Measurements from ENCODE around the gene GSDME. TPM values are rescaled to one million over a fixed set of nuclear protein-coding genes. Genes with fewer than 3 reads are reported as not detected.
"Not testable (repeated sequence)": the region's sequence is repeated elsewhere in the genome, so short reads cannot be mapped to it uniquely, and the experiment has no call there.

The GSDME gene
- total RNA-seq, 6 donors from 2014 or later, result 3.8 to 41.9 (median 7.5) TPM

- DNase-seq (no peak), ATAC-seq (ENCODE audit: low FRiP score in 2 of 2) (no peak)
- H3K4me3 ChIP-seq, result no peak overlapping the region
- H3K27me3 ChIP-seq, result no peaks in the 10 kb centered on the region
- peaks cover 6 to 25% (median 12%) of the 10 kb centered on the region in 4 donors for H3K36me3 ChIP-seq
- no peaks in the 10 kb centered on the region for H3K4me1 ChIP-seq
- H3K9me3 ChIP-seq, result no peaks in the 10 kb centered on the region
- WGBS, 2 donors, result 89 to 91% methylated on average over 3 of the region's 3 CpGs
- H3K27ac ChIP-seq, result no peak overlapping the region
- TF ChIP-seq POLR2A (IDR thresholded peaks at IDR 0.05) (no peak), POLR2AphosphoS5 (IDR thresholded peaks at IDR 0.05) (no peak), EP300 (IDR thresholded peaks at IDR 0.05) (no peak), CTCF (IDR thresholded peaks at IDR 0.05) (no peak)
Observed at GRCh38 chr7:24799506-24799905, 42.2 kb upstream of the GSDME start.

GRCh38 chr7:24798261-24798660, 41.0 kb upstream of the GSDME start:
- Histone ChIP-seq H3K9me3 (no peaks in the 10 kb centered on the region), H3K4me1 (no peaks in the 10 kb centered on the region), H3K27ac (no peak overlapping the region), H3K4me3 (no peak overlapping the region), H3K36me3 (peaks cover 0 to 14% (median 4%) of the 10 kb centered on the region in 4 donors), H3K27me3 (no peaks in the 10 kb centered on the region)
- no peak for ATAC-seq (ENCODE audit: low FRiP score in 2 of 2)
- DNase-seq, result no peak
- 81 to 88% methylated on average over 4 of the region's 4 CpGs for WGBS, 2 donors
- TF ChIP-seq EP300 (IDR thresholded peaks at IDR 0.05), result no peak
- no peak for TF ChIP-seq CTCF (IDR thresholded peaks at IDR 0.05)
- TF ChIP-seq POLR2AphosphoS5 (IDR thresholded peaks at IDR 0.05), result no peak
- no peak for TF ChIP-seq POLR2A (IDR thresholded peaks at IDR 0.05)

DNA sequence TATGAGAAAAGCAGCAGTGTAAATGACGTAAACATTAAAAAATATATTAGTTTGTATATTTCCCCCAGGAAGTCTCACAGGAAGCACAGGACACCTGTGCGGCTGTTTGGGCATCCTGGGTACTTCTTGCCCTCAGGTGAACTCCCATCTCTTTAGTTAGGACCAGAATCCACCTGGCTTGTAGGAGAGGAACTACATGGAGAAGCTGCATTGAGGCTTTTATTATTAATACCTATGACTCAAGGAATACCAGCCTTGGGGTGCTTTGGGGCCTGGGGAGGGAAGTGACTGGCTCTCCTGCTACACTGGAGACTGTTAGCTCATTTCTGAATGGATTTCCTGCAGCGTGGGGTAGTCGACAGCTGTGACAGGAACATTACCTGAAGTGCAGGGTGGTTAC, 40.0 kb upstream of the GSDME start:
- H3K27me3 ChIP-seq, result no peaks in the 10 kb centered on the region
- no peaks in the 10 kb centered on the region for H3K9me3 ChIP-seq
- 88 to 94% methylated on average over 4 of the region's 4 CpGs for WGBS, 2 donors
- no peak overlapping the region for H3K27ac ChIP-seq
- no peaks in the 10 kb centered on the region for H3K4me1 ChIP-seq
- peaks cover 0 to 4% (median 2%) of the 10 kb centered on the region in 4 donors for H3K36me3 ChIP-seq
- no peak overlapping the region for H3K4me3 ChIP-seq
- DNase-seq (no peak), ATAC-seq (ENCODE audit: low FRiP score in 2 of 2) (no peak)
- TF ChIP-seq EP300 (IDR thresholded peaks at IDR 0.05), result no peak
- no peak for TF ChIP-seq POLR2AphosphoS5 (IDR thresholded peaks at IDR 0.05)
- no peak for TF ChIP-seq CTCF (IDR thresholded peaks at IDR 0.05)
- no peak for TF ChIP-seq POLR2A (IDR thresholded peaks at IDR 0.05)

- H3K27ac ChIP-seq, result no peak overlapping the region
- ATAC-seq (ENCODE audit: low FRiP score in 2 of 2), result no peak
- no peaks in the 10 kb centered on the region for H3K36me3 ChIP-seq
- H3K27me3 ChIP-seq, result no peaks in the 10 kb centered on the region
- no peak for DNase-seq
- no peaks in the 10 kb centered on the region for H3K9me3 ChIP-seq
- WGBS, 2 donors, result 92 to 98% methylated on average over 8 to 9 of the region's 9 CpGs
- TF ChIP-seq POLR2AphosphoS5 (IDR thresholded peaks at IDR 0.05) (no peak), EP300 (IDR thresholded peaks at IDR 0.05) (no peak), POLR2A (IDR thresholded peaks at IDR 0.05) (no peak), CTCF (IDR thresholded peaks at IDR 0.05) (no peak)
- H3K4me3 ChIP-seq, result no peak overlapping the region
- H3K4me1 ChIP-seq, result no peaks in the 10 kb centered on the region
Observed at GRCh38 chr7:24795407-24795767, 38.1 kb upstream of the GSDME start.

DNA sequence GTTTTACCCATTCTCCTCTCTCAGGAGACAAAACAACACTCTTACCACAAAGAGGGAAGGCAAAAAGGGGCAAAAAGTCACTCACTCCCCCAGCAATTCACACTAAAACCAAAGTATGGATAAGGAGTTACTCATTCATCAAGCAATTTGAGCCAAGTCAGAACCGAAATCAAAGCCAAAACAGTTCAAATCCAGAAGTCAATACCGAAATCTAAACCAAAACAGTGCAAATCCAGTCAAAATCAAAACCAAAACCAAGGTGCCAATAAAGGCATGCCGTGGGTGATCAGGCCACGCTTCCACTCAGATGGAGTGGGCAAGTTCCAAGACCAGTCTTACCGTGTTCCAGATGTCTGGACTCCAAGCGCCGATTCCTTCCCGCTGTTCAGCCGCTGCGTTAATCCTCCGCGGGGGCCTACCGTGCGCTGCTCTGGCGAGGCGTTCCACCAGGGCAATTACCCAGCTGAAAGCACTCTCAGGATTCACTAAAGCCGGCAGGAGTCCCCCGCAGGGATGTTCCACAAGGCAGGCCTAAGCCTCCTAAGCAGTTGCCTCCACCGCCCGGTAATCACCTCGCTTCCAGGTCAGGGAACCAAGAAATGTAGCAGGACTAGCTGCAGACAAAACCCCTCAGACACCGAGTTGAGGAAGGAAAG, 37.6 kb upstream of the GSDME start:
- ATAC-seq (ENCODE audit: low FRiP score in 2 of 2); H3K27ac ChIP-seq; H3K4me3 ChIP-seq; H3K27me3 ChIP-seq; H3K9me3 ChIP-seq; H3K4me1 ChIP-seq; H3K36me3 ChIP-seq: not testable (repeated sequence)
- peak in 1 of 2 donors; percentile 56 for DNase-seq
- 92 to 94% methylated on average over 20 to 22 of the region's 22 CpGs for WGBS, 2 donors

Measured in upper lobe of left lung (tissue), 6 donors.